ENCODE data around the gene MRPL53. TPM values are rescaled to one million over a fixed set of nuclear protein-coding genes. Genes with fewer than 3 reads are reported as not detected.

MRPL53 gene
- total and polyA plus RNA-seq, 2 of the 8 experiments (the other 6 are each of a cell fraction or from before 2014, with no cell fraction given): 36.6 to 46.3 TPM

DNA sequence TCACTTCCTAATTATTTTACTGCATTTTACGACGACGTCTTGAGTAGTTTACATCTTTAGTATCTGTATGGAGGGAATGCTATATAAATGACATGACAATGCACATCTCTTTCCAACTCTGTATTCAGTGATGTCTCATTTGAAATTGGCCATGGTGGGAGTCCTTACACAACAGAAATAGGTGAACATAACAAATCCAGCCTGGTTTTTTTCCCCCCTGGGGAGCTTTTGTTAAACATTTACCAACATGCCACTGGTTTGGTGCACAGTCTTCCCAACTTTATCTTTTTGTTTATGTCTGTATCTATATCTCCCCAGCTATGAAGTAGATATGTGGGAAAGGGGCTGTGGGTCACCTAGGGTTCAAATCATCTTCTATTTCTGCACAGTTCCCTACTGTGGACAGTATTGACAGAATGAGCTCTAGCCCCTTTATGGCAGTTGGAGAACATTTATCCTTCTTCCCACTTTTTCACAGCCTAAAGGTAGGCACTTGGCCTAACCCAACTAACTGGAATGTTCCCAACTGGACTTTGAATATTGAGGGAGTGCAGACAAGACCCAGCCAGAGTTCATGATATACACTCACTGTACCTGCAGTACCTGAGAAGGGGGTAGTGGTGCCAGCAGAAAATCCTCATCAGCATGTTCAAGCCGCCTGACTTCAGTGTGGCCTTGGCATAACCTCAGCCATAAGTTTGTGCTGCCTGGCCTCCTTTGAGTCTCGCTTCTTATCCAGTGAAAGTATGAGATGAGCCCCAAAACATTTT, 25.1 kb downstream of the MRPL53 start:
- TF ChIP-seq MAFK (IDR thresholded peaks at IDR 0.05; ENCODE audit: low read depth, low read length) (no peak), EP300 (IDR thresholded peaks at IDR 0.05; ENCODE audit: borderline replicate concordance in 1 of 2, low read depth in 2 of 2, low read length in 2 of 2) (no peak), SUZ12 (IDR thresholded peaks at IDR 0.05; ENCODE audit: low read length) (no peak), POLR2A (IDR thresholded peaks at IDR 0.05; ENCODE audit: control extremely low read depth in 1 of 2, low read depth in 2 of 2, low read length in 2 of 2) (no peak), TAF7 (optimal IDR thresholded peaks at IDR 0.05; ENCODE audit: borderline replicate concordance, low read depth, low read length) (no peak), RFX5 (IDR thresholded peaks at IDR 0.05; ENCODE audit: borderline replicate concordance, low read depth, low read length) (no peak), ASH2L (IDR thresholded peaks at IDR 0.05; ENCODE audit: low read length) (no peak), CHD2 (IDR thresholded peaks at IDR 0.05; ENCODE audit: low read length) (no peak), CBX8 (IDR thresholded peaks at IDR 0.05; ENCODE audit: borderline replicate concordance, low read depth, low read length) (no peak), POLR2AphosphoS5 (IDR thresholded peaks at IDR 0.05; ENCODE audit: low read depth, low read length) (no peak), CBX5 (IDR thresholded peaks at IDR 0.05; ENCODE audit: low read depth, low read length) (no peak)

More for the DNA sequence above, 25.1 kb downstream of the MRPL53 start:
- H3K9me3 ChIP-seq (ENCODE audit: insufficient read depth in 2 of 2, low read depth in 1 of 2, low read length in 1 of 2): no peaks in the 10 kb centered on the region
- H4K91ac ChIP-seq (replicated peaks; ENCODE audit: insufficient read length, low read length): no peak overlapping the region
- ChIA-PET POLR2A (ENCODE audit: partially characterized antibody) (interaction anchor here (2.1 kb wide), 1 partner anchor 9 kb away, joined by 5 read pairs; no protein-coding TSS in a partner anchor), CTCF (ENCODE audit: partially characterized antibody) (interaction anchor here (0.6 to 1.0 kb wide), 3 partner anchors 26 to 234 kb away, joined by 3 read pairs; no protein-coding TSS in a partner anchor)
- no peak overlapping the region for H4K5ac ChIP-seq (ENCODE audit: insufficient read length, low read depth, low read length)
- H3K9ac ChIP-seq (replicated peaks in 1 of 4; ENCODE audit: extremely low read depth in 1 of 4, low read depth in 3 of 4, low read length in 3 of 4): no peak overlapping the region
- DNase-seq (ENCODE audit: low read depth in 1 of 2, low spot score in 2 of 2) (no peak), FAIRE-seq (no peak)
- H2BK15ac ChIP-seq (ENCODE audit: low read length): no peak overlapping the region
- H2BK12ac ChIP-seq (ENCODE audit: low read depth, low read length): no peak overlapping the region
- no peaks in the 10 kb centered on the region; the same call in 1 of the 2 replicates for H3K79me1 ChIP-seq (ENCODE audit: low read depth, low read length)
- no peak overlapping the region for H2BK20ac ChIP-seq (ENCODE audit: low read length)
- H2BK120ac ChIP-seq (replicated peaks; ENCODE audit: low read depth, low read length): no peak overlapping the region
- no peaks in the 10 kb centered on the region; a peak in 2 of 7 replicates for H3K27me3 ChIP-seq (replicated peaks in 1 of 4; ENCODE audit: control insufficient read depth in 3 of 4, extremely low read depth in 1 of 4, insufficient read depth in 3 of 4, low read length in 3 of 4)
- H2AK5ac ChIP-seq (ENCODE audit: low read depth, low read length): no peak overlapping the region
- no peak overlapping the region for H4K8ac ChIP-seq (ENCODE audit: extremely low read depth, insufficient read depth, low read length)
- H3K18ac ChIP-seq (ENCODE audit: extremely low read depth, low read length): no peak overlapping the region
- H3K4me2 ChIP-seq (ENCODE audit: insufficient read depth in 1 of 2, low read depth in 2 of 2, low read length in 2 of 2): no peak overlapping the region
- 0 out of 7 replicates have a peak, but pooled peaks cover 0 to 2% (median 0%) of the 10 kb centered on the region in 4 experiments for H3K4me1 ChIP-seq (replicated peaks in 1 of 4; ENCODE audit: control insufficient read depth in 3 of 4, insufficient read depth in 4 of 4, low read length in 3 of 4)
- no peak overlapping the region for H3K4me3 ChIP-seq (ENCODE audit: extremely low read depth in 1 of 4, insufficient read depth in 2 of 4, low read depth in 3 of 4, low read length in 4 of 4)
- H3K23me2 ChIP-seq (ENCODE audit: low read depth, low read length): 0 out of 2 replicates have a peak, but pooled peaks cover 1% of the 10 kb centered on the region
- H3K56ac ChIP-seq (replicated peaks; ENCODE audit: insufficient read length, low read depth, low read length): no peak overlapping the region
- no peak overlapping the region for H3K23ac ChIP-seq (ENCODE audit: insufficient read length)
- H3K27ac ChIP-seq (ENCODE audit: low read depth, low read length): no peak overlapping the region
- H2BK5ac ChIP-seq (ENCODE audit: low read depth, low read length): no peak overlapping the region
- H3K36me3 ChIP-seq (ENCODE audit: control insufficient read depth in 2 of 4, insufficient read depth in 4 of 4, low read length in 3 of 4): no peaks in the 10 kb centered on the region
- H3K14ac ChIP-seq (ENCODE audit: insufficient read length): no peak overlapping the region
- no peak overlapping the region for H2AFZ ChIP-seq (ENCODE audit: low read length)
- 92% methylated on average over 5 of the region's 5 CpGs; no CpG with 5 or more reads in 1 of the 2 experiments for WGBS, 2 experiments (ENCODE audit: extremely low coverage in 1 of 2, insufficient coverage in 1 of 2, insufficient read length in 1 of 2, insufficient replicate concordance in 2 of 2, low coverage in 1 of 2, low lambda C conversion rate in 2 of 2, missing lambda C conversion rate in 1 of 2)
- no peaks in the 10 kb centered on the region for H4K20me1 ChIP-seq (replicated peaks in 1 of 2; ENCODE audit: control insufficient read depth in 1 of 2, insufficient read depth in 2 of 2, low read length in 2 of 2)
- no peak overlapping the region for H3K4ac ChIP-seq (replicated peaks; ENCODE audit: insufficient read length, low read depth, low read length)
- H3K79me2 ChIP-seq (ENCODE audit: control insufficient read depth in 1 of 2, insufficient read depth in 2 of 2, low read length in 2 of 2): no peaks in the 10 kb centered on the region
